Ovary (tissue), 9 donors: ENCODE measurements around the gene FBXW8. TPM values are rescaled to one million over a fixed set of nuclear protein-coding genes. Genes with fewer than 3 reads are reported as not detected.

Experiments
- DNase-seq, 5 donors: peaks; one replicate each; pipeline ENCODE4 v3.0.0-alpha.2; 2019 to 2020
- H3K27ac ChIP-seq, 2 donors: fragments of 200-600 bp; one replicate each; pipeline versions ENCODE4 v1.5.1 to v1.8.0; 2019 to 2022
- H3K27me3 ChIP-seq: fragments of 200-600 bp; one replicate; pipeline ENCODE4 v1.8.0; 2022
- H3K36me3 ChIP-seq: fragments of 200-600 bp; sonication (generic); one replicate; pipeline ENCODE4 v1.5.1; 2019
- H3K4me1 ChIP-seq: one replicate; pipeline ENCODE4 v1.8.1; 2013; ENCODE audit warnings: mild to moderate bottlenecking, moderate library complexity; ENCODE audit not compliant: insufficient read depth
- H3K4me3 ChIP-seq: fragments of 200-600 bp; sonication (generic); one replicate; pipeline ENCODE4 v1.5.1; 2017
- H3K9me3 ChIP-seq, 2 donors: fragments of 200-600 bp in 1 of 2; sonication (generic) in 1 of 2; one replicate each; pipeline versions ENCODE4 v1.5.1 to v1.8.1; 2013 to 2019; ENCODE audit warnings: mild to moderate bottlenecking in 1 of 2, moderate library complexity in 1 of 2
- EP300 ChIP-seq: sonication (generic); formaldehyde crosslinking; IDR thresholded peaks from one replicate; pipeline ENCODE4 v1.6.1; 2017; ENCODE audit warnings: antibody characterized with exemption
- POLR2A ChIP-seq: fragments of 450-650 bp; IDR thresholded peaks from one replicate; pipeline ENCODE4 v1.6.1; 2017; ENCODE audit warnings: antibody characterized with exemption, mild to moderate bottlenecking, moderate library complexity
- WGBS, 3 donors: extraction: QIAGEN DNeasy Blood & Tissue Kit in 1 of 3; methylation state at CpG; one replicate each; pipeline versions ENCODE4 v1.1.5 to v1.1.7; 2013 to 2017; 5-methylcytosine and 5-hydroxymethylcytosine counted together
- intact Hi-C, 4 donors: fragments of 100-400 bp; cut with DNase I; formaldehyde crosslinking; loops; one replicate each; pipeline versions ENCODE4 v1.11.0 to v1.15.1; 2022 to 2023
- polyA plus RNA-seq, 2 donors: library from polyadenylated mRNA; stranded (reverse); fragments of 200-250 nt in 1 of 2; fragments of 350-450 nt in 1 of 2; fragmentation: Illumina TruSeq in 1 of 2; extraction: RNeasy Lipid Tissue Mini Kit (QIAGEN cat#74804) in 1 of 2; gene quantifications; one replicate each; pipeline ENCODE4 v1.2.3, GENCODE V29; 2013 to 2014
- total RNA-seq, 7 donors: library from RNA; depleted of rRNA in 2 of 7; stranded (reverse); fragments of >200 nt in 2 of 7; fragmentation: NEBNext Ultra II Directional in 3 of 7; extraction: Animal tissue kit (Norgen Biotek cat#: 25700) in 3 of 7; gene quantifications; one replicate each; pipeline versions ENCODE4 v1.1.0 to v1.2.4, GENCODE V29; 2016 to 2023
- TF ChIP-seq, protein P1 (sequence below), 3 donors: fragments of 450-650 bp in 2 of 3; fragments of 200-600 bp in 1 of 3; IDR thresholded peaks; one replicate each; pipeline versions ENCODE4 v1.5.1 to v1.8.0; 2016 to 2022; ENCODE audit warnings: antibody characterized with exemption in 3 of 3, mild to moderate bottlenecking in 1 of 3
- donor health status: DM: no; HTN: no; CAD: no; lungs with moderate emphysema.
- donor health status: DM: no; HTN: no; CAD: no.
- donor health status: Bipolar disorder and iron deficiency.
- donor health status: DM: yes; HTN: yes; CAD: no.
- donor health status: DM: no; HTN: no; CAD: no.
- donor health status: DM: yes; HTN: yes; CAD: no.

Gene FBXW8
- total and polyA plus RNA-seq, 9 donors, result 7.4 to 23.1 (median 16.6) TPM

DNA sequence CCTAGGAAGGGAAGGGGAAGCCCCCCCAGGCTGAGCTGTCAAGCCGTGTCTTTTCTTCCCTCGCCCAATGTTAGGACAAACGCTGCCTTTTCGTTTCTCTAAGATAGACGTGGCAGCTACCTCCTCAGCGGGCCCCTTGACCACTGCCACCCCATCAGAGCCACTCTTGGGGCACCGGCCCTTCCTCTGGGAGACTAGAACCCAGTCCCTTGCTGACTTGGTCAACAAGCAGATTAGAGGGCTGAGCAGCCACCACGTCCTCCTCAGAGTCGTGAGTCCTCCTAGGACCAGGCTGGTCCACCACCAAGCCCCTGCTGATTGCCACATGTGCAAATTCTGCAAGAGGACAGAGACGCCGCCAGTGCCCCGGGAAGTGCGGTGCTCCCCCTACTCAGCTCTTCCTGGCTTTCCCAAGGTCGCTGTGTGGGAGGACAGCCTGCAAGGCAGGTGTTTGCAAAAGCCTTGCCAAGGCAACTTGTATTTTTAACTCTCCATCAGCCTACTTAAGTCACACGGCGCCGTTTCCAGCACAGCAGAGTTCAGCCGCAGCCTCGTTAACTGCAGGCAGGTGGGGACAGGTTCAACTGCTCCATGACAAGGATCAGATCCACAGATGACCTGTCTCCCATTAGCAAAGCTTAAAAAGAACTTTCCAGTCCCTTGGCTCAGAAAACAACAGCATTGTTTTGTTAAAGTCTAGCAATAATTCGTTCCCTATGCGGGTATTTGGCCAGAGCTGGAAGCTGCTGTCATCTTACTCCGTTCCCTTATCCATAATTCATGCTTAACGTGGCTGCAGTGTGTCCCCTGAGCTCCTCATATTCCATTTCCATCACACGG lies 122.9 kb downstream of the FBXW8 start:
- Histone ChIP-seq H3K27ac (peak overlapping the region in 1 of 2 donors; percentile 47), H3K4me1 (peaks cover 14% of the 10 kb centered on the region), H3K27me3 (no peaks in the 10 kb centered on the region), H3K36me3 (no peaks in the 10 kb centered on the region), H3K4me3 (no peak overlapping the region), H3K9me3 (no peaks in the 10 kb centered on the region)
- TF ChIP-seq, protein P1, sequence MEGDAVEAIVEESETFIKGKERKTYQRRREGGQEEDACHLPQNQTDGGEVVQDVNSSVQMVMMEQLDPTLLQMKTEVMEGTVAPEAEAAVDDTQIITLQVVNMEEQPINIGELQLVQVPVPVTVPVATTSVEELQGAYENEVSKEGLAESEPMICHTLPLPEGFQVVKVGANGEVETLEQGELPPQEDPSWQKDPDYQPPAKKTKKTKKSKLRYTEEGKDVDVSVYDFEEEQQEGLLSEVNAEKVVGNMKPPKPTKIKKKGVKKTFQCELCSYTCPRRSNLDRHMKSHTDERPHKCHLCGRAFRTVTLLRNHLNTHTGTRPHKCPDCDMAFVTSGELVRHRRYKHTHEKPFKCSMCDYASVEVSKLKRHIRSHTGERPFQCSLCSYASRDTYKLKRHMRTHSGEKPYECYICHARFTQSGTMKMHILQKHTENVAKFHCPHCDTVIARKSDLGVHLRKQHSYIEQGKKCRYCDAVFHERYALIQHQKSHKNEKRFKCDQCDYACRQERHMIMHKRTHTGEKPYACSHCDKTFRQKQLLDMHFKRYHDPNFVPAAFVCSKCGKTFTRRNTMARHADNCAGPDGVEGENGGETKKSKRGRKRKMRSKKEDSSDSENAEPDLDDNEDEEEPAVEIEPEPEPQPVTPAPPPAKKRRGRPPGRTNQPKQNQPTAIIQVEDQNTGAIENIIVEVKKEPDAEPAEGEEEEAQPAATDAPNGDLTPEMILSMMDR (IDR thresholded peaks at IDR 0.05), result no peak
- TF ChIP-seq POLR2A (no peak), EP300 (no peak)
- peak; percentile 42 to 69 (median 60) for DNase-seq
- 13 to 17% (median 16%) methylated on average over 24 of the region's 24 CpGs for WGBS, 3 donors
- intact Hi-C loops, result loop anchor here in 1 of 4 donors (10.0 kb wide), 1 partner anchor 111 kb away; no protein-coding TSS in a partner anchor

DNA sequence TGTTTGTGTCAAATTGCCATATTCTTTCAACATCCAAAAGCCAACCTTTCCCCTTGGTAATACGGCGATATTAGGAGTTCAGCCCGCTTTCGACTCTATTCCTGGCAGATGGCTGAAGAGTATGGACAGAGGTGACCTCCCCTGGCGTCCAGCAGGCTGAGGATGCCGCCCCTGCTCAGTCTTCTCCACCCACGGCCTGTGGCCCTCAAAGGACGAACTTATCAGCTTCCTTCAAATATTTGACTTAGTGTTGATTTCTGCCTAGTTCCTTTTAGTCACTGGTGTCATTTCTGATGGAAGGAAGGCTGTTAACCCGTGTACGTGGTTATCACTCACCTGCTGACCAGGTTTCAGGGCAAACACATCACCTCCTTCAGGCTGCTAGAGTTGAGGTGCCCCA lies 123.5 kb downstream of the FBXW8 start:
- WGBS, 3 donors, result 23 to 45% (median 31%) methylated on average over 10 of the region's 10 CpGs
- TF ChIP-seq, protein P1 (IDR thresholded peaks at IDR 0.05), result no peak
- TF ChIP-seq POLR2A, result no peak
- TF ChIP-seq EP300, result no peak
- H3K9me3 ChIP-seq, result no peaks in the 10 kb centered on the region
- peak overlapping the region in 1 of 2 donors; percentile 38 for H3K27ac ChIP-seq
- no peak overlapping the region for H3K4me3 ChIP-seq
- peak in 1 of 5 donors; percentile 32 for DNase-seq
- H3K27me3 ChIP-seq, result no peaks in the 10 kb centered on the region
- intact Hi-C loops, result loop anchor here in 1 of 4 donors (10.0 kb wide), 1 partner anchor 111 kb away; no protein-coding TSS in a partner anchor
- H3K36me3 ChIP-seq, result no peaks in the 10 kb centered on the region
- peaks cover 14% of the 10 kb centered on the region for H3K4me1 ChIP-seq

DNA sequence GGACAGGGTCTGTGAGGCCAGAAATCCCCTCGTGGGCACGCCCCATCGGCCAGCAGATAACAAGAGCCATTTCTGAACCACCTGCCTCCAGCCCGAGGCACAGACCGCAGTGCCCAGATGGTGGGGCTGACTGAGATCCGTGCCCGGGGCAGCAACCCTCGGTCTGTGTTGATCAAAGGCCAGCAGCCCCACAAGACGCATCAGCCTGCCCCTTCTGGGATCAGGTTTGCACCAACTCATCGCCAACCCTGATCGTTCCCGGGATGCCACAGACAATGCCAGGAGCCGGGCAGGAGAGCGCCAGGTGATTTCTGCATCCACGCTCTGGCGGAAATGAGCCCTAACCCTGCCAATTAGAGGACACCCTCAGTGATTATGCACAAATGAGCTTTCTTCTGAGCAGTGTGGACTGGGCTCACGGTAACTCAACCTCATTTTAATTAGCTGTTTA lies 124.0 kb downstream of the FBXW8 start:
- DNase-seq, result peak in 1 of 5 donors; percentile 35
- Histone ChIP-seq H3K4me1 (peaks cover 14% of the 10 kb centered on the region), H3K27ac (peak overlapping the region in 1 of 2 donors; percentile 38), H3K9me3 (no peaks in the 10 kb centered on the region), H3K4me3 (no peak overlapping the region), H3K27me3 (no peaks in the 10 kb centered on the region), H3K36me3 (no peaks in the 10 kb centered on the region)
- intact Hi-C loops, result loop anchor here in 1 of 4 donors (10.0 kb wide), 1 partner anchor 110 kb away; no protein-coding TSS in a partner anchor
- 64 to 82% (median 70%) methylated on average over 17 of the region's 17 CpGs for WGBS, 3 donors
- TF ChIP-seq, protein P1 (IDR thresholded peaks at IDR 0.05), result no peak
- TF ChIP-seq POLR2A (no peak), EP300 (no peak)

DNA sequence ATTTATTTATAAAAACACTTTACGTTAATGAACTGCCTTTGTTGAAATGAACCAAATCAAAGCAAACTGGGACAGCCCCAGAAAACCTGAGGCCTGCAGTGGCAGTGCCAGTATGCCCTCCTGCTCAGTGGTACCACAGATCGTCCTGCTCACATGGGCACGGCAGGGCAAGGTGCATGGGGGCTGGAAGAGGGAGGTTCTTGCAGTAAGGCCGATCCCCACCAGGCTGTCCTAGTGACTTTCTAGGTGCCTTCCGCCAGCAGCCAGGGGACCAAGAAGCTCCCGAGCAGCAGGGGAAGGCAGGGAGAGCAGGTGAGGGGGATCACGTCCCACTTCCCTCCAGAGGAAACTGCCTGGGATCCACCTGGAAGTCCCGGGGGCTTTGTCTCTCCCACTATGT lies 124.5 kb downstream of the FBXW8 start:
- peak in 1 of 5 donors; percentile 26 for DNase-seq
- H3K27me3 ChIP-seq, result no peaks in the 10 kb centered on the region
- peaks cover 14% of the 10 kb centered on the region for H3K4me1 ChIP-seq
- H3K36me3 ChIP-seq, result no peaks in the 10 kb centered on the region
- no peak overlapping the region for H3K27ac ChIP-seq
- H3K9me3 ChIP-seq, result no peaks in the 10 kb centered on the region
- no peak overlapping the region for H3K4me3 ChIP-seq
- TF ChIP-seq POLR2A, result no peak
- TF ChIP-seq EP300, result no peak
- TF ChIP-seq, protein P1 (IDR thresholded peaks at IDR 0.05), result no peak
- intact Hi-C loops, result loop anchor here in 1 of 4 donors (10.0 kb wide), 1 partner anchor 110 kb away; no protein-coding TSS in a partner anchor
- 69 to 76% (median 75%) methylated on average over 7 to 8 of the region's 8 CpGs for WGBS, 3 donors
